ENCODE data around the gene LAMC3.
"Not testable (repeated sequence)": the region's sequence is repeated elsewhere in the genome, so short reads cannot be mapped to it uniquely, and the experiment has no call there.

DNA sequence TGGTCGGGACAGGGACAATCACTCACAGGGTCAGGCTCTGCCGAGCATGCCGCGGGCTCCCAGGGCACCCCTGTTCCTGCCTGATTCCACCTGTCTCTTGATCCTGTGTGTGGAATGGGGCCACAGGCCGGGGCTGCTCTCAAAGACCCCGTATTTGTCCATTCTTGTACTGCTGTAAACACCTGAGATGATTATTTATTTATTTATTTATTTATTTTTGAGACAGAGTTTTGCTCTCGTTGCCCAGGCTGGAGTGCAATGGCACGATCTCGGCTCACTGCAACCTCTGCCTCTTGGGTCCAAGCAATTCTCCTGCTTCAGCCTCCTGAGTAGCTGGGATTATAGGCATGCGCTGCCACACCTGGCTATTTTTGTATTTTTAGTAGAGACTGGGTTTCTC is 25.8 kb downstream of the LAMC3 start:
- not testable (repeated sequence) for TF ChIP-seq POLR2A (IDR thresholded peaks at IDR 0.05; ENCODE audit: low read length); GATA1 (IDR thresholded peaks at IDR 0.05; ENCODE audit: low read depth, low read length)

Data from erythroblast (primary cell).